Aorta (tissue), 5 donors: Measurements from ENCODE around the gene SELL. TPM values are rescaled to one million over a fixed set of nuclear protein-coding genes. Genes with fewer than 3 reads are reported as not detected.
"Not testable (repeated sequence)": the region's sequence is repeated elsewhere in the genome, so short reads cannot be mapped to it uniquely, and the experiment has no call there.

Experiments used
- ATAC-seq: fragments of 200-7000 bp; cut with Tn5 transposase; one replicate; pipeline ENCODE4 v1.9.1; 2022; ENCODE audit warnings: moderate library complexity; ENCODE audit not compliant: low FRiP score
- DNase-seq, 2 donors: peaks; one replicate each; pipeline ENCODE4 v3.0.0-alpha.2; 2020
- H3K27ac ChIP-seq, 2 donors: one replicate each; pipeline ENCODE4 v1.5.1; 2013; ENCODE audit warnings: low read length in 2 of 2, mild to moderate bottlenecking in 2 of 2, moderate library complexity in 2 of 2, control low read depth in 1 of 2, inconsistent platforms in 1 of 2, low read depth in 1 of 2
- H3K27me3 ChIP-seq, 2 donors: one replicate each; pipeline ENCODE4 v1.6.1; 2013; ENCODE audit warnings: control low read depth in 1 of 2, low read length in 1 of 2, mild to moderate bottlenecking in 1 of 2, moderate library complexity in 1 of 2; ENCODE audit not compliant: insufficient read depth in 2 of 2, control insufficient read depth in 1 of 2
- H3K36me3 ChIP-seq, 2 donors: one replicate each; pipeline ENCODE4 v1.6.1; 2013; ENCODE audit warnings: control low read depth in 1 of 2, low read length in 1 of 2, mild to moderate bottlenecking in 1 of 2; ENCODE audit not compliant: insufficient read depth in 2 of 2, control insufficient read depth in 1 of 2
- H3K4me1 ChIP-seq, 2 donors: one replicate each; pipeline ENCODE4 v1.6.1; 2013; ENCODE audit warnings: low read length in 2 of 2, control low read depth in 1 of 2, mild to moderate bottlenecking in 1 of 2, moderate library complexity in 1 of 2; ENCODE audit not compliant: insufficient read depth in 2 of 2, control insufficient read depth in 1 of 2
- H3K4me3 ChIP-seq, 2 donors: one replicate each; pipeline ENCODE4 v1.5.1; 2013; ENCODE audit warnings: low read length in 2 of 2, control low read depth in 1 of 2, mild to moderate bottlenecking in 1 of 2
- H3K9me3 ChIP-seq: one replicate; pipeline ENCODE4 v1.6.1; 2013; ENCODE audit warnings: mild to moderate bottlenecking, low read length; ENCODE audit not compliant: control insufficient read depth
- WGBS, 2 donors: extraction: QIAGEN DNeasy Blood & Tissue Kit; methylation state at CpG; one replicate each; pipeline ENCODE4 v1.1.7; 2013; 5-methylcytosine and 5-hydroxymethylcytosine counted together
- intact Hi-C, 2 donors: fragments of 100-400 bp; cut with DNase I; formaldehyde crosslinking; loops; one replicate each; pipeline versions ENCODE4 v1.14.2 to v1.15.0; 2022
- polyA plus RNA-seq, 2 donors: library from polyadenylated mRNA; stranded (reverse); fragments of 200-250 nt; gene quantifications; one replicate each; pipeline ENCODE4 v1.2.3, GENCODE V29; 2013
- total RNA-seq, 2 donors: library from RNA; stranded (reverse); fragmentation: NEBNext Ultra II Directional; extraction: Animal tissue kit (Norgen Biotek cat#: 25700); gene quantifications; one replicate each; pipeline ENCODE4 v1.2.1, GENCODE V29; 2021
- donor health status: healthy with polysubstance abuse.
- donor health status: Bipolar disorder and iron deficiency.
- donor health status: DM: no; HTN: no; CAD: no.
- donor health status: DM: no; HTN: no; CAD: no.
- donor health status: DM: yes; HTN: yes; CAD: no.

SELL gene
- total and polyA plus RNA-seq, 4 donors = 2.0 to 12.8 (median 10.9) TPM

DNA sequence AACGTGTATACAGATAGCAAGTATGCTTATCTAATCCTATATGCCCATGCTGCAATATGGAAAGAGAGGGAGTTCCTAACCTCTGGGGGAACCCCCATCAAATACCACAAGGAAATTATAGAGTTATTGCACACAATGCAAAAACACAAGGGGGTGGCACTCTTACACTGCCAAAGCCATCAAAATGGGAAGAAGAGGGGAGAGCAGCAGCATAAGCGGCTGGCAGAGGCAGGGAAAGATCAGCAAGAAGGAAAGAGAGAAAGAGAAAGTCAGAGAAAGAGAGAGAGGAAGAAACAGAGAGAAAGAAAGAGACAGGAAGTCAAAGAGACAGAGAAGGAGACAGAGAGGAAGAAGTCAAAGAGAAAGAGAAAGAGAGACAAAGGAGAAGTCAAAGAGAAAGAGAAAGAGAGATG, 44.2 kb downstream of the SELL start:
- intact Hi-C loops, ATAC-seq, H3K4me1 ChIP-seq, H3K27me3 ChIP-seq, DNase-seq, H3K9me3 ChIP-seq, H3K4me3 ChIP-seq, H3K36me3 ChIP-seq, H3K27ac ChIP-seq: not testable (repeated sequence)
- 44 to 63% methylated on average over 2 of the region's 2 CpGs for WGBS, 2 donors

- DNase-seq, H3K9me3 ChIP-seq, H3K4me1 ChIP-seq, H3K4me3 ChIP-seq, H3K27ac ChIP-seq, ATAC-seq, intact Hi-C loops, H3K27me3 ChIP-seq, H3K36me3 ChIP-seq: not testable (repeated sequence)
- 55 to 68% methylated on average over 7 to 8 of the region's 8 CpGs for WGBS, 2 donors
These were observed 48.7 kb downstream of the SELL start for GRCh38 chr1:169662680-169663079.

GRCh38 chr1:169661066-169661465, 50.4 kb downstream of the SELL start:
- H3K9me3 ChIP-seq, H3K4me1 ChIP-seq, H3K27ac ChIP-seq, H3K27me3 ChIP-seq, ATAC-seq, DNase-seq, intact Hi-C loops, H3K4me3 ChIP-seq, H3K36me3 ChIP-seq: not testable (repeated sequence)
- WGBS, 2 donors = 89 to 94% methylated on average over 13 to 16 of the region's 16 CpGs

GRCh38 chr1:169658777-169659176, 52.6 kb downstream of the SELL start:
- H3K4me1 ChIP-seq, H3K9me3 ChIP-seq, intact Hi-C loops, H3K27ac ChIP-seq, ATAC-seq, H3K4me3 ChIP-seq, H3K27me3 ChIP-seq, H3K36me3 ChIP-seq, DNase-seq: not testable (repeated sequence)

- DNase-seq (no peak), ATAC-seq (no peak)
- no peak overlapping the region for H3K4me3 ChIP-seq
- H3K36me3 ChIP-seq = no peaks in the 10 kb centered on the region
- peaks cover 3% of the 10 kb centered on the region for H3K9me3 ChIP-seq
- no peak overlapping the region for H3K27ac ChIP-seq
- no peaks in the 10 kb centered on the region for H3K27me3 ChIP-seq
- intact Hi-C loops = no loop called here
- no peaks in the 10 kb centered on the region for H3K4me1 ChIP-seq
- WGBS, 2 donors = 81 to 86% methylated on average over 2 of the region's 2 CpGs
These were observed 57.5 kb downstream of the SELL start for GRCh38 chr1:169653873-169654272.

- 71 to 75% methylated on average over 2 of the region's 2 CpGs for WGBS, 2 donors
These were observed 60.4 kb downstream of the SELL start for GRCh38 chr1:169651035-169651434.

DNA sequence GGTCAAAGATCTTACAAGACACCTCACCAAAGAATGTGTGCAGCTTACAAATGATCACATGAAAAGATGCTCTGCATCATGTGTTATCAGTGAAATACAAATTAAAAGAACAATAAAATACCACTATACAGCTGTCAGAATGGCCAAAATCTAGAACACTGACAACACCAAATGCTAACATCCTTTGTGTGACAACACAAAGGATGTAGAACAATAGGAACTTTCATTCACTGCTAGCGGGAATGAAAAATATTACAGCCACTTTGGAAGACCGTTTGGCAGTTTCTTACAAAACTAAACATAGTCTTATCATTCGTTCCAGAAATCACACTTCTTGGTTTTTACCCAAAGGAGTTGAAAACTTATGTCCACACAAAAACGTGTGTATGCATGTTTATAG, 60.9 kb downstream of the SELL start:
- Histone ChIP-seq H3K36me3 (no peaks in the 10 kb centered on the region), H3K9me3 (no peaks in the 10 kb centered on the region), H3K27ac (no peak overlapping the region), H3K27me3 (no peaks in the 10 kb centered on the region), H3K4me1 (no peaks in the 10 kb centered on the region), H3K4me3 (no peak overlapping the region)
- intact Hi-C loops = no loop called here
- ATAC-seq = no peak
- 31 to 32% methylated on average over 4 of the region's 4 CpGs for WGBS, 2 donors
- no peak for DNase-seq

More at GRCh38 chr1:169651035-169651434, 60.4 kb downstream of the SELL start:
- H3K4me1 ChIP-seq = no peaks in the 10 kb centered on the region
- no peak overlapping the region for H3K27ac ChIP-seq
- intact Hi-C loops = no loop called here
- H3K9me3 ChIP-seq = no peaks in the 10 kb centered on the region
- ATAC-seq (no peak), DNase-seq (no peak)
- H3K4me3 ChIP-seq = no peak overlapping the region
- no peaks in the 10 kb centered on the region for H3K27me3 ChIP-seq
- no peaks in the 10 kb centered on the region for H3K36me3 ChIP-seq

DNA sequence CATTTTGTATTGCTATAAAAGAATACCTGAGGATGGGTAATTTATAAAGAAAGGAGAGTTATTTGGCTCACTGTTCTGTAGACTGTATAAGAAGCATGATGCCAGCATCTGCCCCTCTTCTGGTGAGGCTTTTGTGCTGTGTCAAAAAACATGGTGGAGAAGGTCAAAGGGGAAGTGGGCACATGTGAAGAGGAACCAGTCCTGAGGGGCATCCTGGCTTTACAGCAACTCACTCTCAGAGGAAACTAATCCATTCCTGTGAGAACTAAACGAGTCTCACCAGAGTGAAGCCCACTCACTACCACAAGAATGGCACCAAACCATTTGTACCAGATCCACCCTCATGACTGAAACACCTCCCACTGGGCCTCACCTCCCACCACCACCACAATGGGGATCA, 62.7 kb downstream of the SELL start:
- 55 to 57% methylated on average over 1 of the region's 1 CpG for WGBS, 2 donors
- no peak for DNase-seq
- Histone ChIP-seq H3K4me3 (no peak overlapping the region), H3K27ac (no peak overlapping the region), H3K9me3 (no peaks in the 10 kb centered on the region), H3K36me3 (no peaks in the 10 kb centered on the region), H3K27me3 (no peaks in the 10 kb centered on the region), H3K4me1 (no peaks in the 10 kb centered on the region)
- intact Hi-C loops = no loop called here
- ATAC-seq = no peak

DNA sequence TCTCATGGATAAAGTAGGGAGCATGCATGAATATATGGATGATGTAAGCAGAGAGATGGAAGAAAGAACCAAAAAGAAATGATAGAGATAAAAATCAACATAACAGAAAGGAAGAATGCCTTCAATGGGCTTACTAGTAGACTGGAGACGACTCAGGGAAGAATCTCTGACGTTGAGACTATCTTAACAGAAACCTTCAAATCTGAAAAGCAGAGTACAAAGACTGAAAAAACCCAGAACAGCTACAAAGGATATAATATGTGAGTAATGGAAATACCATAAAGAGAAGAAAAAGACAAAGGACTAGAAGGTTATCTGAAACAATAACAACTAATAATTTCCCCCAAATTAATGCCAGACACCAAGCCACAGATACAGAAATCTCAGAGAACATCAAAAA, 63.2 kb downstream of the SELL start:
- no peaks in the 10 kb centered on the region for H3K36me3 ChIP-seq
- ATAC-seq = no peak
- H3K9me3 ChIP-seq = no peaks in the 10 kb centered on the region
- H3K4me1 ChIP-seq = no peaks in the 10 kb centered on the region
- no peak overlapping the region for H3K4me3 ChIP-seq
- DNase-seq = no peak
- 61 to 72% methylated on average over 2 of the region's 2 CpGs for WGBS, 2 donors
- no peaks in the 10 kb centered on the region for H3K27me3 ChIP-seq
- intact Hi-C loops = no loop called here
- no peak overlapping the region for H3K27ac ChIP-seq
